ENCODE data around the gene RPA1.

The RPA1 gene

GRCh38 chr17:1905190-1905913, 75.5 kb downstream of the RPA1 start:
- H4K20me1 ChIP-seq (ENCODE audit: low read depth, low read length) = no peaks in the 10 kb centered on the region
- H3K9me3 ChIP-seq (ENCODE audit: insufficient read depth, low read length) = no peaks in the 10 kb centered on the region
- no peaks in the 10 kb centered on the region for H3K27me3 ChIP-seq (ENCODE audit: low read length)
- peak overlapping the region; percentile 57 for H3K4me2 ChIP-seq (ENCODE audit: low read depth, low read length, poor library complexity, severe bottlenecking)
- H3K4me3 ChIP-seq (ENCODE audit: insufficient read depth, low read length, poor library complexity, severe bottlenecking) = no peak overlapping the region
- H2AFZ ChIP-seq (ENCODE audit: low read depth, low read length, severe bottlenecking) = no peak overlapping the region
- no peak for TF ChIP-seq EZH2phosphoT487 (conservative IDR thresholded peaks at IDR 0.05; ENCODE audit: low read length)
- TF ChIP-seq CTCF (IDR thresholded peaks at IDR 0.05; ENCODE audit: insufficient read depth, low read length, poor library complexity, severe bottlenecking) = no peak
- peaks cover 8% of the 10 kb centered on the region for H3F3A ChIP-seq (ENCODE audit: insufficient read depth)
- peak overlapping the region; percentile 75 for H3K27ac ChIP-seq (ENCODE audit: low read depth, low read length)
- no peaks in the 10 kb centered on the region for H3K36me3 ChIP-seq (ENCODE audit: low read length)
- no peak overlapping the region for H3K9ac ChIP-seq (ENCODE audit: low read length)
- H3K9me2 ChIP-seq (replicated peaks; ENCODE audit: insufficient read depth, low read length) = no peaks in the 10 kb centered on the region
- no peaks in the 10 kb centered on the region for H3K79me2 ChIP-seq (ENCODE audit: insufficient read depth, low read length)

- H3K27me3 ChIP-seq (ENCODE audit: low read length) = no peaks in the 10 kb centered on the region
- TF ChIP-seq CTCF (IDR thresholded peaks at IDR 0.05; ENCODE audit: insufficient read depth, low read length, poor library complexity, severe bottlenecking) (no peak), EZH2phosphoT487 (conservative IDR thresholded peaks at IDR 0.05; ENCODE audit: low read length) (no peak)
- H4K20me1 ChIP-seq (ENCODE audit: low read depth, low read length) = no peaks in the 10 kb centered on the region
- H3K9me2 ChIP-seq (replicated peaks; ENCODE audit: insufficient read depth, low read length) = no peaks in the 10 kb centered on the region
- no peaks in the 10 kb centered on the region for H3K36me3 ChIP-seq (ENCODE audit: low read length)
- H3K27ac ChIP-seq (ENCODE audit: low read depth, low read length) = no peak overlapping the region
- no peak overlapping the region for H2AFZ ChIP-seq (ENCODE audit: low read depth, low read length, severe bottlenecking)
- H3K9ac ChIP-seq (ENCODE audit: low read length) = no peak overlapping the region
- H3K79me2 ChIP-seq (ENCODE audit: insufficient read depth, low read length) = no peaks in the 10 kb centered on the region
- H3K4me3 ChIP-seq (ENCODE audit: insufficient read depth, low read length, poor library complexity, severe bottlenecking) = no peak overlapping the region
- H3F3A ChIP-seq (ENCODE audit: insufficient read depth) = peaks cover 8% of the 10 kb centered on the region
- no peaks in the 10 kb centered on the region for H3K9me3 ChIP-seq (ENCODE audit: insufficient read depth, low read length)
- H3K4me2 ChIP-seq (ENCODE audit: low read depth, low read length, poor library complexity, severe bottlenecking) = no peak overlapping the region
These were observed 76.9 kb downstream of the RPA1 start for GRCh38 chr17:1906662-1907101.

GRCh38 chr17:1907216-1907631, 77.4 kb downstream of the RPA1 start:
- no peaks in the 10 kb centered on the region for H4K20me1 ChIP-seq (ENCODE audit: low read depth, low read length)
- no peaks in the 10 kb centered on the region for H3K36me3 ChIP-seq (ENCODE audit: low read length)
- no peak overlapping the region for H3K4me2 ChIP-seq (ENCODE audit: low read depth, low read length, poor library complexity, severe bottlenecking)
- H3K9me3 ChIP-seq (ENCODE audit: insufficient read depth, low read length) = no peaks in the 10 kb centered on the region
- H3K9me2 ChIP-seq (replicated peaks; ENCODE audit: insufficient read depth, low read length) = no peaks in the 10 kb centered on the region
- no peak overlapping the region for H3K27ac ChIP-seq (ENCODE audit: low read depth, low read length)
- no peaks in the 10 kb centered on the region for H3K79me2 ChIP-seq (ENCODE audit: insufficient read depth, low read length)
- TF ChIP-seq CTCF (IDR thresholded peaks at IDR 0.05; ENCODE audit: insufficient read depth, low read length, poor library complexity, severe bottlenecking) (no peak), EZH2phosphoT487 (conservative IDR thresholded peaks at IDR 0.05; ENCODE audit: low read length) (no peak)
- H3K4me3 ChIP-seq (ENCODE audit: insufficient read depth, low read length, poor library complexity, severe bottlenecking) = no peak overlapping the region
- H2AFZ ChIP-seq (ENCODE audit: low read depth, low read length, severe bottlenecking) = no peak overlapping the region
- H3F3A ChIP-seq (ENCODE audit: insufficient read depth) = peaks cover 8% of the 10 kb centered on the region
- no peaks in the 10 kb centered on the region for H3K27me3 ChIP-seq (ENCODE audit: low read length)
- H3K9ac ChIP-seq (ENCODE audit: low read length) = no peak overlapping the region

All from SU-DHL-6 (cell line).